Panc1 (cell line): ENCODE results near the gene PCDHGA1.

Experiments used
- POLR2AphosphoS5 ChIP-seq: IDR thresholded peaks from 2 replicates; pipeline ENCODE4 v1.6.1; 2012; ENCODE audit warnings: mild to moderate bottlenecking, low read depth, low read length, moderate library complexity
- SIN3A ChIP-seq: IDR thresholded peaks from 2 replicates; pipeline ENCODE4 v1.6.1; 2012; ENCODE audit warnings: low read depth, mild to moderate bottlenecking, low read length, moderate library complexity, borderline replicate concordance; ENCODE audit not compliant: insufficient read depth
- TCF7L2 ChIP-seq: IDR thresholded peaks from 2 replicates; pipeline ENCODE4 v1.6.1; 2011; ENCODE audit warnings: mild to moderate bottlenecking, low read depth, low read length, inconsistent platforms
- TF ChIP-seq, protein P1 (sequence below): fragments of 450-650 bp; IDR thresholded peaks from 2 replicates; pipeline ENCODE4 v1.5.1; 2017; ENCODE audit warnings: mild to moderate bottlenecking
- TF ChIP-seq, protein P2 (sequence below), 2 experiments: IDR thresholded peaks; 2 replicates each; pipeline ENCODE4 v1.6.1; 2011 to 2012; ENCODE audit warnings: low read depth in 2 of 2, control low read depth in 1 of 2, low read length in 1 of 2, mild to moderate bottlenecking in 1 of 2, moderate library complexity in 1 of 2; ENCODE audit not compliant: insufficient read depth in 1 of 2

DNA sequence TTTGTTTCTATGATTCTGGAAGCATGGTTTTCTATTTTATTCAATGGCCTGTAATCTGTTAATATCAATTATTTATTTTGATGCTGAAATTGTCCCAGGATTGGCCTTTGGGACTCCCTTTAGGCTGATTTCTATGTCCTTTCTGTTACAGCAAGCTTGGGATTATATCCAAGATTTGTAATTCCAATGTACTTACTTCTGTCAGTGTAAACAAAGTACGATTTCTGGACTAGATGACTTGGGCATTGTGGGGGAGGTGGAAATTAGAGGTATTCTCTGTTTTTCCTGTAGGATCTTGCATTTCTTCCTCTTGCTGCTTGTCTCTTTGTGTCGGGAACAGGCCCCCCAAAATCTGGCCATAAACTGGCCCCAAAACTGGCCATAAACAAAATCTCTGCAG, 103.7 kb downstream of the PCDHGA1 start:
- TF ChIP-seq, protein P1, sequence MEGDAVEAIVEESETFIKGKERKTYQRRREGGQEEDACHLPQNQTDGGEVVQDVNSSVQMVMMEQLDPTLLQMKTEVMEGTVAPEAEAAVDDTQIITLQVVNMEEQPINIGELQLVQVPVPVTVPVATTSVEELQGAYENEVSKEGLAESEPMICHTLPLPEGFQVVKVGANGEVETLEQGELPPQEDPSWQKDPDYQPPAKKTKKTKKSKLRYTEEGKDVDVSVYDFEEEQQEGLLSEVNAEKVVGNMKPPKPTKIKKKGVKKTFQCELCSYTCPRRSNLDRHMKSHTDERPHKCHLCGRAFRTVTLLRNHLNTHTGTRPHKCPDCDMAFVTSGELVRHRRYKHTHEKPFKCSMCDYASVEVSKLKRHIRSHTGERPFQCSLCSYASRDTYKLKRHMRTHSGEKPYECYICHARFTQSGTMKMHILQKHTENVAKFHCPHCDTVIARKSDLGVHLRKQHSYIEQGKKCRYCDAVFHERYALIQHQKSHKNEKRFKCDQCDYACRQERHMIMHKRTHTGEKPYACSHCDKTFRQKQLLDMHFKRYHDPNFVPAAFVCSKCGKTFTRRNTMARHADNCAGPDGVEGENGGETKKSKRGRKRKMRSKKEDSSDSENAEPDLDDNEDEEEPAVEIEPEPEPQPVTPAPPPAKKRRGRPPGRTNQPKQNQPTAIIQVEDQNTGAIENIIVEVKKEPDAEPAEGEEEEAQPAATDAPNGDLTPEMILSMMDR: no peak
- TF ChIP-seq, protein P2, sequence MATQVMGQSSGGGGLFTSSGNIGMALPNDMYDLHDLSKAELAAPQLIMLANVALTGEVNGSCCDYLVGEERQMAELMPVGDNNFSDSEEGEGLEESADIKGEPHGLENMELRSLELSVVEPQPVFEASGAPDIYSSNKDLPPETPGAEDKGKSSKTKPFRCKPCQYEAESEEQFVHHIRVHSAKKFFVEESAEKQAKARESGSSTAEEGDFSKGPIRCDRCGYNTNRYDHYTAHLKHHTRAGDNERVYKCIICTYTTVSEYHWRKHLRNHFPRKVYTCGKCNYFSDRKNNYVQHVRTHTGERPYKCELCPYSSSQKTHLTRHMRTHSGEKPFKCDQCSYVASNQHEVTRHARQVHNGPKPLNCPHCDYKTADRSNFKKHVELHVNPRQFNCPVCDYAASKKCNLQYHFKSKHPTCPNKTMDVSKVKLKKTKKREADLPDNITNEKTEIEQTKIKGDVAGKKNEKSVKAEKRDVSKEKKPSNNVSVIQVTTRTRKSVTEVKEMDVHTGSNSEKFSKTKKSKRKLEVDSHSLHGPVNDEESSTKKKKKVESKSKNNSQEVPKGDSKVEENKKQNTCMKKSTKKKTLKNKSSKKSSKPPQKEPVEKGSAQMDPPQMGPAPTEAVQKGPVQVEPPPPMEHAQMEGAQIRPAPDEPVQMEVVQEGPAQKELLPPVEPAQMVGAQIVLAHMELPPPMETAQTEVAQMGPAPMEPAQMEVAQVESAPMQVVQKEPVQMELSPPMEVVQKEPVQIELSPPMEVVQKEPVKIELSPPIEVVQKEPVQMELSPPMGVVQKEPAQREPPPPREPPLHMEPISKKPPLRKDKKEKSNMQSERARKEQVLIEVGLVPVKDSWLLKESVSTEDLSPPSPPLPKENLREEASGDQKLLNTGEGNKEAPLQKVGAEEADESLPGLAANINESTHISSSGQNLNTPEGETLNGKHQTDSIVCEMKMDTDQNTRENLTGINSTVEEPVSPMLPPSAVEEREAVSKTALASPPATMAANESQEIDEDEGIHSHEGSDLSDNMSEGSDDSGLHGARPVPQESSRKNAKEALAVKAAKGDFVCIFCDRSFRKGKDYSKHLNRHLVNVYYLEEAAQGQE (IDR thresholded peaks at IDR 0.05; ENCODE audit: insufficient read depth in 1 of 2, low read depth in 2 of 2, low read length in 1 of 2): no peak
- no peak for TF ChIP-seq POLR2AphosphoS5
- TF ChIP-seq SIN3A: no peak
- TF ChIP-seq TCF7L2: no peak
